Left renal cortex interstitium (tissue), 4 donors: ENCODE data around the gene ATP2C1. TPM values are rescaled to one million over a fixed set of nuclear protein-coding genes. Genes with fewer than 3 reads are reported as not detected.

ENCODE experiments used
- DNase-seq, 4 donors: peaks; one replicate each; pipeline ENCODE4 v3.0.0-alpha.2; 2013; ENCODE audit warnings: low read depth in 4 of 4, low spot score in 2 of 4, missing footprints in 1 of 4
- polyA plus RNA-seq, 4 donors: library from polyadenylated mRNA; unstranded; fragments of 120-200 nt; gene quantifications; one replicate each; pipeline ENCODE4 v1.2.1, GENCODE V29; 2013; ENCODE audit not compliant: insufficient read length in 4 of 4

ATP2C1 gene
- polyA plus RNA-seq, 4 donors: 119 to 152 (median 124) TPM

GRCh38 chr3:130933801-130934345 lies 40.0 kb downstream of the ATP2C1 start:
- no peak for DNase-seq

GRCh38 chr3:130934442-130935089 lies 40.7 kb downstream of the ATP2C1 start:
- DNase-seq: no peak

- no peak for DNase-seq
Observed at GRCh38 chr3:130935761-130936492, 42.0 kb downstream of the ATP2C1 start.

GRCh38 chr3:130939753-130940152 lies 45.9 kb downstream of the ATP2C1 start:
- no peak for DNase-seq

- no peak for DNase-seq
Observed at GRCh38 chr3:130941793-130942192, 47.9 kb downstream of the ATP2C1 start.

GRCh38 chr3:130946882-130947281 lies 53.0 kb downstream of the ATP2C1 start:
- no peak for DNase-seq

GRCh38 chr3:130948001-130948773 lies 54.3 kb downstream of the ATP2C1 start:
- DNase-seq: no peak

GRCh38 chr3:130948929-130949328 lies 55.0 kb downstream of the ATP2C1 start:
- no peak for DNase-seq

- DNase-seq: no peak
Observed at GRCh38 chr3:130950124-130950523, 56.2 kb downstream of the ATP2C1 start.

- no peak for DNase-seq
Observed at GRCh38 chr3:130950641-130951040, 56.8 kb downstream of the ATP2C1 start.

GRCh38 chr3:130955481-130955880 lies 61.6 kb downstream of the ATP2C1 start:
- no peak for DNase-seq

GRCh38 chr3:130956281-130956680 lies 62.4 kb downstream of the ATP2C1 start:
- no peak for DNase-seq

- no peak for DNase-seq
Observed at GRCh38 chr3:130956721-130957120, 62.8 kb downstream of the ATP2C1 start.

GRCh38 chr3:130960139-130960795 lies 66.4 kb downstream of the ATP2C1 start:
- no peak for DNase-seq

GRCh38 chr3:130961458-130961857 lies 67.6 kb downstream of the ATP2C1 start:
- DNase-seq: no peak

- no peak for DNase-seq
Observed at GRCh38 chr3:130963444-130963843, 69.6 kb downstream of the ATP2C1 start.

- DNase-seq: no peak
Observed at GRCh38 chr3:130963878-130964277, 70.0 kb downstream of the ATP2C1 start.

GRCh38 chr3:130967281-130967680 lies 73.4 kb downstream of the ATP2C1 start:
- no peak for DNase-seq

- no peak for DNase-seq
Observed at GRCh38 chr3:130968221-130968620, 74.3 kb downstream of the ATP2C1 start.

- no peak for DNase-seq
Observed at GRCh38 chr3:130969621-130970020, 75.7 kb downstream of the ATP2C1 start.

- no peak for DNase-seq
Observed at GRCh38 chr3:130971208-130971607, 77.3 kb downstream of the ATP2C1 start.
